ENCODE measurements around the gene VTI1A. TPM values are rescaled to one million over a fixed set of nuclear protein-coding genes. Genes with fewer than 3 reads are reported as not detected.

Gene VTI1A
- total and polyA plus RNA-seq, 2 of the 8 experiments (the other 6 are each of a cell fraction or from before 2014, with no cell fraction given) = 6.0 to 20.0 TPM

GRCh38 chr10:112706577-112706976 is 259.6 kb downstream of the VTI1A start:
- no peak overlapping the region for H4K91ac ChIP-seq (replicated peaks; ENCODE audit: insufficient read length, low read length)
- DNase-seq (ENCODE audit: low read depth in 1 of 2, low spot score in 2 of 2) (peak in 1 of 2 experiments; percentile 32), FAIRE-seq (no peak)
- WGBS, 2 experiments (ENCODE audit: extremely low coverage in 1 of 2, insufficient coverage in 1 of 2, insufficient read length in 1 of 2, insufficient replicate concordance in 2 of 2, low coverage in 1 of 2, low lambda C conversion rate in 2 of 2, missing lambda C conversion rate in 1 of 2) = 87% methylated on average over 6 of the region's 6 CpGs; no CpG with 5 or more reads in 1 of the 2 experiments
- no peaks in the 10 kb centered on the region for H3K27me3 ChIP-seq (replicated peaks in 1 of 4; ENCODE audit: control insufficient read depth in 3 of 4, extremely low read depth in 1 of 4, insufficient read depth in 3 of 4, low read length in 3 of 4)
- ChIA-PET POLR2A (ENCODE audit: partially characterized antibody) (interaction anchor here (0.8 to 1.1 kb wide), 2 partner anchors 15 to 278 kb away, joined by 3 read pairs; no protein-coding TSS in a partner anchor), CTCF (ENCODE audit: partially characterized antibody) (interaction anchor here (0.6 to 4.9 kb wide), 4 partner anchors 15 to 174 kb away, joined by 3 to 36 read pairs (median 4); no protein-coding TSS in a partner anchor)
- H3K27ac ChIP-seq (ENCODE audit: low read depth, low read length) = no peak overlapping the region
- no peak overlapping the region for H3K4me2 ChIP-seq (ENCODE audit: insufficient read depth in 1 of 2, low read depth in 2 of 2, low read length in 2 of 2)
- no peaks in the 10 kb centered on the region for H4K20me1 ChIP-seq (replicated peaks in 1 of 2; ENCODE audit: control insufficient read depth in 1 of 2, insufficient read depth in 2 of 2, low read length in 2 of 2)
- H3K4ac ChIP-seq (replicated peaks; ENCODE audit: insufficient read length, low read depth, low read length) = no peak overlapping the region
- no peak overlapping the region for H4K5ac ChIP-seq (ENCODE audit: insufficient read length, low read depth, low read length)
- H3K4me1 ChIP-seq (replicated peaks in 1 of 4; ENCODE audit: control insufficient read depth in 3 of 4, insufficient read depth in 4 of 4, low read length in 3 of 4) = peaks cover 4 to 17% (median 9%) of the 10 kb centered on the region in 4 experiments; a peak in 4 of 7 replicates
- no peak overlapping the region for H2BK15ac ChIP-seq (ENCODE audit: low read length)
- no peak overlapping the region for H3K14ac ChIP-seq (ENCODE audit: insufficient read length)
- H3K23me2 ChIP-seq (ENCODE audit: low read depth, low read length) = no peaks in the 10 kb centered on the region
- H3K4me3 ChIP-seq (ENCODE audit: extremely low read depth in 1 of 4, insufficient read depth in 2 of 4, low read depth in 3 of 4, low read length in 4 of 4) = no peak overlapping the region
- no peaks in the 10 kb centered on the region for H3K79me1 ChIP-seq (ENCODE audit: low read depth, low read length)
- H3K23ac ChIP-seq (ENCODE audit: insufficient read length) = no peak overlapping the region
- no peak overlapping the region for H3K9ac ChIP-seq (replicated peaks in 1 of 4; ENCODE audit: extremely low read depth in 1 of 4, low read depth in 3 of 4, low read length in 3 of 4)
- H2BK20ac ChIP-seq (ENCODE audit: low read length) = no peak overlapping the region
- no peak overlapping the region for H3K18ac ChIP-seq (ENCODE audit: extremely low read depth, low read length)
- H3K79me2 ChIP-seq (ENCODE audit: control insufficient read depth in 1 of 2, insufficient read depth in 2 of 2, low read length in 2 of 2) = no peaks in the 10 kb centered on the region
- no peak overlapping the region for H2AFZ ChIP-seq (ENCODE audit: low read length)
- no peak overlapping the region for H2BK5ac ChIP-seq (ENCODE audit: low read depth, low read length)
- H3K56ac ChIP-seq (replicated peaks; ENCODE audit: insufficient read length, low read depth, low read length) = no peak overlapping the region
- no peak overlapping the region for H4K8ac ChIP-seq (ENCODE audit: extremely low read depth, insufficient read depth, low read length)
- H3K36me3 ChIP-seq (ENCODE audit: control insufficient read depth in 2 of 4, insufficient read depth in 4 of 4, low read length in 3 of 4) = no peaks in the 10 kb centered on the region
- H3K9me3 ChIP-seq (ENCODE audit: insufficient read depth in 2 of 2, low read depth in 1 of 2, low read length in 1 of 2) = no peaks in the 10 kb centered on the region
- H2AK5ac ChIP-seq (ENCODE audit: low read depth, low read length) = no peak overlapping the region
- no peak overlapping the region for H2BK120ac ChIP-seq (replicated peaks; ENCODE audit: low read depth, low read length)
- H2BK12ac ChIP-seq (ENCODE audit: low read depth, low read length) = no peak overlapping the region
- TF ChIP-seq SP2 (IDR thresholded peaks at IDR 0.05; ENCODE audit: low read length) (no peak), SIX5 (IDR thresholded peaks at IDR 0.05; ENCODE audit: low read depth, low read length) (no peak), ATF3 (IDR thresholded peaks at IDR 0.05; ENCODE audit: insufficient read depth, low read depth, low read length) (no peak), TCF12 (IDR thresholded peaks at IDR 0.05; ENCODE audit: low read depth, low read length) (no peak), SP4 (IDR thresholded peaks at IDR 0.05; ENCODE audit: low read length) (no peak), SP1 (IDR thresholded peaks at IDR 0.05; ENCODE audit: low read depth, low read length) (no peak), EGR1 (IDR thresholded peaks at IDR 0.05; ENCODE audit: borderline replicate concordance, low read depth, low read length) (no peak), HDAC6 (IDR thresholded peaks at IDR 0.05; ENCODE audit: low read depth, low read length) (no peak), SIN3A (conservative IDR thresholded peaks at IDR 0.05 in 1 of 2, IDR thresholded peaks at IDR 0.05 in 1 of 2; ENCODE audit: low read depth in 1 of 2, low read length in 2 of 2) (no peak), EZH2 (IDR thresholded peaks at IDR 0.05; ENCODE audit: low read depth, low read length, severe bottlenecking) (no peak), SUZ12 (IDR thresholded peaks at IDR 0.05; ENCODE audit: low read length) (no peak), BACH1 (IDR thresholded peaks at IDR 0.05; ENCODE audit: low read length) (no peak), SIRT6 (IDR thresholded peaks at IDR 0.05; ENCODE audit: low read length) (no peak), TAF7 (optimal IDR thresholded peaks at IDR 0.05; ENCODE audit: borderline replicate concordance, low read depth, low read length) (no peak), RXRA (IDR thresholded peaks at IDR 0.05; ENCODE audit: insufficient read depth, low read depth, low read length) (no peak)
